Measurements from ENCODE around the gene CCDC57. TPM values are rescaled to one million over a fixed set of nuclear protein-coding genes. Genes with fewer than 3 reads are reported as not detected.

CCDC57 gene
- total RNA-seq, 1 donor from 2014 or later = 37.2 TPM

- Mint-ChIP-seq H3K27ac (ENCODE audit: unreplicated experiment) (no peak overlapping the region), H3K9me3 (ENCODE audit: unreplicated experiment) (no peaks in the 10 kb centered on the region), H3K4me3 (ENCODE audit: unreplicated experiment) (peak overlapping the region; percentile 85), H3K27me3 (ENCODE audit: unreplicated experiment) (peaks cover 11% of the 10 kb centered on the region), H3K36me3 (ENCODE audit: low read depth, unreplicated experiment) (no peaks in the 10 kb centered on the region), H3K4me1 (ENCODE audit: unreplicated experiment) (no peaks in the 10 kb centered on the region)
- no peak for DNase-seq (ENCODE audit: low spot score)
- TF ChIP-seq, protein P1, sequence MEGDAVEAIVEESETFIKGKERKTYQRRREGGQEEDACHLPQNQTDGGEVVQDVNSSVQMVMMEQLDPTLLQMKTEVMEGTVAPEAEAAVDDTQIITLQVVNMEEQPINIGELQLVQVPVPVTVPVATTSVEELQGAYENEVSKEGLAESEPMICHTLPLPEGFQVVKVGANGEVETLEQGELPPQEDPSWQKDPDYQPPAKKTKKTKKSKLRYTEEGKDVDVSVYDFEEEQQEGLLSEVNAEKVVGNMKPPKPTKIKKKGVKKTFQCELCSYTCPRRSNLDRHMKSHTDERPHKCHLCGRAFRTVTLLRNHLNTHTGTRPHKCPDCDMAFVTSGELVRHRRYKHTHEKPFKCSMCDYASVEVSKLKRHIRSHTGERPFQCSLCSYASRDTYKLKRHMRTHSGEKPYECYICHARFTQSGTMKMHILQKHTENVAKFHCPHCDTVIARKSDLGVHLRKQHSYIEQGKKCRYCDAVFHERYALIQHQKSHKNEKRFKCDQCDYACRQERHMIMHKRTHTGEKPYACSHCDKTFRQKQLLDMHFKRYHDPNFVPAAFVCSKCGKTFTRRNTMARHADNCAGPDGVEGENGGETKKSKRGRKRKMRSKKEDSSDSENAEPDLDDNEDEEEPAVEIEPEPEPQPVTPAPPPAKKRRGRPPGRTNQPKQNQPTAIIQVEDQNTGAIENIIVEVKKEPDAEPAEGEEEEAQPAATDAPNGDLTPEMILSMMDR (IDR thresholded peaks at IDR 0.05; ENCODE audit: unreplicated experiment) = no peak
Observed at GRCh38 chr17:82053556-82054263, 158.9 kb downstream of the CCDC57 start.

- Mint-ChIP-seq H3K27ac (ENCODE audit: unreplicated experiment) (no peak overlapping the region), H3K4me1 (ENCODE audit: unreplicated experiment) (no peaks in the 10 kb centered on the region)
Observed at GRCh38 chr17:82053130-82053529, 159.5 kb downstream of the CCDC57 start.

DNA sequence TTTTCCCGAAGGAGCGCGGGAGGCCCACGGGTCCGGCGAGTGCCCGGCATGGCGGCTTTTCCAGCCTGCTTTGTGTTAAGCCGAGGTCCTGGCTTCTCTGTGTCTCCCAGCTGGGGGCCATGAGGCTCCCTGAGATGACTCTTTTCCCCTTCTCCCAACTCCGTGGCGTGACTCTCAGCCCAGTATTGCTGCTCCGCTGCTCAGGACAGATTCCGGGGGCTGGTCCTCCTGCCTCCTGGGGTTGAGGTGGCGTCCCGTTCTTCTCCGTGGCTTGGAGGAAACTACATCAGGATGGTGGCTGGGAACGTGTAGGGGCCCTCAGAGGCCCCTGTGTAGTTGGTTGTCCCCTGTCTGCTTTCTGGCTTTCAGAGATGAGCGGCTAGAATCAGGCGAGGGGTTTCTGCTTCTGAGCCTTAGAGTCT is 160.0 kb downstream of the CCDC57 start:
- no peak for DNase-seq (ENCODE audit: low spot score)
- Mint-ChIP-seq H3K9me3 (ENCODE audit: unreplicated experiment) (no peaks in the 10 kb centered on the region), H3K36me3 (ENCODE audit: low read depth, unreplicated experiment) (peaks cover 2% of the 10 kb centered on the region), H3K27ac (ENCODE audit: unreplicated experiment) (no peak overlapping the region), H3K4me3 (ENCODE audit: unreplicated experiment) (peak overlapping the region; percentile 85), H3K4me1 (ENCODE audit: unreplicated experiment) (no peaks in the 10 kb centered on the region), H3K27me3 (ENCODE audit: unreplicated experiment) (peaks cover 9% of the 10 kb centered on the region)
- TF ChIP-seq, protein P1 (IDR thresholded peaks at IDR 0.05; ENCODE audit: unreplicated experiment) = no peak

More at GRCh38 chr17:82053130-82053529, 159.5 kb downstream of the CCDC57 start:
- TF ChIP-seq, protein P1 (IDR thresholded peaks at IDR 0.05; ENCODE audit: unreplicated experiment) = no peak
- DNase-seq (ENCODE audit: low spot score) = no peak
- Mint-ChIP-seq H3K9me3 (ENCODE audit: unreplicated experiment) (no peaks in the 10 kb centered on the region), H3K36me3 (ENCODE audit: low read depth, unreplicated experiment) (no peaks in the 10 kb centered on the region), H3K27me3 (ENCODE audit: unreplicated experiment) (peaks cover 11% of the 10 kb centered on the region), H3K4me3 (ENCODE audit: unreplicated experiment) (peak overlapping the region; percentile 85)

DNA sequence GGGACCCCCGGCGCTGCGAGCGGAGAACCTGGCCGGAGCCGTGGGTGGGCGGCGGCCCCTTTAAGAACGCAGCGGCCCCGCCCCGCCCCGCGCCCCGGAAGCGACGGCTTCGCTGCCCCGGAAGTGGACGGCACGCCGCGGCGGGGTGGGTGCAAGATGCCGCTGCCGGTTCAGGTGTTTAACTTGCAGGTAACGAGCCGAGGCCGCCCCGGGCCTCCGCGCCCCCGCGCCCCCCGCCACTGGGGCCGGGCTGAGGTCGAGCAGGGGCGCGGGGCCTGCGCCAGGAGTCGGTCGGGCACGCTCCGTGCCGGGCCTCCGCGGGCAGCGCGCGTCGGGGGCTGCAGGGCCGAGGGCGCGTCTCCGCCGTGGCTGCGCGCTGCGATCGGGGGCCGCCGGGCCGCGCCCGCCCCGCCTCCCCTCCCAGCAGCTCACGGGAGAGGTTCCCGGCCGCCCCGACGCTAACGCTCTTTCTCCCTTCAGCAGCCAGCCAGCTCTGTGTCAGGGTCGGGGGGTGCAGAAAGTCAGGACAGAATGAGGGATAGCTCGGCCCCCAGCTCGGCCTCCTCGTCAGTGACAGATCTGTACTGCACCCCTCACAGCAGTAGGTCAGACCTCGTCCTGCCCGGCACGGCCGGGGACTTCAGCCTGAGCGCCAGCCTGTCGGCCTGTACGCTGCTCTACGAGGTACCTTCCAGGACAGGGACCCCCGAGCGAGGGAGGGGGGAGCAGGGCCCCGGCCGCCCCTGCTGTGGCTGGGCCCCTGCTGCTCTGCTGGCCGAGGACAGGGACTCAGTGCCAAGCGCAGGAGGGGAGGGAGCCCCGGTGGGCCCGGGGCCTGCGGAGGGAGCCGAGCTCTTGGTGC is 160.6 kb downstream of the CCDC57 start, which contains the start of the genes GPS1 and RFNG:
Gene GPS1 (plus strand): TSS at position 123 of the 862 bp plus-strand sequence. CDS start 34 bp downstream, at position 157.
Gene RFNG (minus strand): TSS at position 36 of the 862 bp plus-strand sequence. CDS start 45 bp downstream, outside the sequence.
- Mint-ChIP-seq H3K4me1 (ENCODE audit: unreplicated experiment) (no peaks in the 10 kb centered on the region), H3K36me3 (ENCODE audit: low read depth, unreplicated experiment) (peaks cover 8% of the 10 kb centered on the region), H3K9me3 (ENCODE audit: unreplicated experiment) (no peaks in the 10 kb centered on the region), H3K4me3 (ENCODE audit: unreplicated experiment) (peak within 1 kb of the TSS; percentile 96), H3K27me3 (ENCODE audit: unreplicated experiment) (peaks cover 9% of the 10 kb centered on the region), H3K27ac (ENCODE audit: unreplicated experiment) (no peak within 1 kb of the TSS)
- DNase-seq (ENCODE audit: low spot score) = no peak
- TF ChIP-seq, protein P1 (IDR thresholded peaks at IDR 0.05; ENCODE audit: unreplicated experiment) = no peak

Small RNA genes within 50 kb of the gene (microRNA-seq; reads per million reads assigned to microRNA genes)
- 0.90 reads per million, percentile 9 among the genes with 10 or more reads in this experiment for gene MIR6787 (ENCODE audit: unreplicated experiment)

Other genes with a start within 250 kb of the CCDC57 start
- 25.6 TPM for gene ASPSCR1, start 235.2 kb downstream of the CCDC57 start, total RNA-seq (ENCODE audit: unreplicated experiment)
- gene CENPX, start 190.0 kb downstream of the CCDC57 start, total RNA-seq (ENCODE audit: unreplicated experiment) = 42.9 TPM
- gene LRRC45, start 189.5 kb downstream of the CCDC57 start, total RNA-seq (ENCODE audit: unreplicated experiment) = 12.2 TPM
- 24.0 TPM for gene RAC3, start 181.2 kb downstream of the CCDC57 start, total RNA-seq (ENCODE audit: unreplicated experiment)
- gene DCXR, start 175.1 kb downstream of the CCDC57 start, total RNA-seq (ENCODE audit: unreplicated experiment) = 30.8 TPM
- 19.7 TPM for gene RFNG, start 161.0 kb downstream of the CCDC57 start, total RNA-seq (ENCODE audit: unreplicated experiment)
- gene GPS1, start 160.9 kb downstream of the CCDC57 start, total RNA-seq (ENCODE audit: unreplicated experiment) = 80.0 TPM
- 74.1 TPM for gene DUS1L, start 147.0 kb downstream of the CCDC57 start, total RNA-seq (ENCODE audit: unreplicated experiment)
- gene FASN, start 114.6 kb downstream of the CCDC57 start, total RNA-seq (ENCODE audit: unreplicated experiment) = 400 TPM
- 76.2 TPM for gene SLC16A3, start 16.2 kb upstream of the CCDC57 start, total RNA-seq (ENCODE audit: unreplicated experiment)
- gene CSNK1D, start 60.9 kb upstream of the CCDC57 start, total RNA-seq (ENCODE audit: unreplicated experiment) = 149 TPM
- gene CD7, start 104.8 kb upstream of the CCDC57 start, total RNA-seq (ENCODE audit: unreplicated experiment) = not detected
- gene SECTM1, start 120.9 kb upstream of the CCDC57 start, total RNA-seq (ENCODE audit: unreplicated experiment) = not detected
- gene TEX19, start 146.4 kb upstream of the CCDC57 start, total RNA-seq (ENCODE audit: unreplicated experiment) = 0.26 TPM
- not detected for gene UTS2R, start 158.9 kb upstream of the CCDC57 start, total RNA-seq (ENCODE audit: unreplicated experiment)
- 22.0 TPM for gene HEXD, start 205.5 kb upstream of the CCDC57 start, total RNA-seq (ENCODE audit: unreplicated experiment)
- gene OGFOD3, start 205.7 kb upstream of the CCDC57 start, total RNA-seq (ENCODE audit: unreplicated experiment) = 15.7 TPM
- 75.7 TPM for gene CYBC1, start 237.9 kb upstream of the CCDC57 start, total RNA-seq (ENCODE audit: unreplicated experiment)
- gene NARF, start 245.9 kb upstream of the CCDC57 start, total RNA-seq (ENCODE audit: unreplicated experiment) = 88.7 TPM

Data from endothelial cell (in vitro differentiated cells).